Kidney tubule cell (primary cell): ENCODE results near the gene MYO1F.
"Not testable (repeated sequence)": the region's sequence is repeated elsewhere in the genome, so short reads cannot be mapped to it uniquely, and the experiment has no call there.

Source experiments
- DNase-seq: peaks from one replicate; pipeline ENCODE4 v3.0.0-alpha.2; 2018; ENCODE audit warnings: low spot score

MYO1F gene

DNA sequence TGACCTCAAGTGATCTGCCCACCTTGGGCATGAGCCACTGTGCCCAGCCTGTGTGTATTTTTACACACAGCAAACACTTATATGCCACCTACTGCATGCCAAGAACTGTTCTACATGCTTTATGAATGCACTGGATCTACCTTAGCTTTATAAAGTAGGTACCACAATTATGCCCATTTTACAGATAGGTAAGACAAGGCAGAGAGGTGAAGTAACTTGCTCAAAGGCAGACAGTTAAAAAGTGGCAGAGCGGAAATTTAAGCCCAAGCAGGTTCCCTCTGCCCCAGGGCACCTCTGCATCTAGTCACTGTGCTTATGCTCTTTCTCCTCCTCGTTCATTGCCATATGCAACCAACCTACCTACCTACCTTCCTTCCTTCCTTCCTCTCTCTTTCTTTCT lies 22.8 kb upstream of the MYO1F start:
- no peak for DNase-seq

DNA sequence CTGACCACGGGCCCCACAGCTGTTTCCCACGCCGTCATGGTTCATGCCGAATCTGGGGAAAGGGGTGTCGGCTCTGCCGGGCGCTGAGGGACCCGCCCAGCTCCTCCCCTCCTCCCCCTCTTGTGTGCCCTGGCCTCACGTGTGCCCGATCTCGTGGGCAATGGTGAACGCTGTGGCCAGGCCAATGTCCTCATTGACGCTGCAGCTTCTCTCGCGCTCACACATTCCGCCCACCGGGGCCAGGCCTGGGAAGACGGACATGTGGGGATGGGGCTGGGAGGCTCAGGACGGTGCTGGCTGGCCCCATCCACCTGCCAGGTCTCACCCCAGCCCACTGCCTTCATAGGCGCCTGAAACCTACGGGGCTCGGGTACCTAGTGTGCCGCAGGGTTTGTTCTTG lies 18.9 kb upstream of the MYO1F start:
- DNase-seq: no peak

DNA sequence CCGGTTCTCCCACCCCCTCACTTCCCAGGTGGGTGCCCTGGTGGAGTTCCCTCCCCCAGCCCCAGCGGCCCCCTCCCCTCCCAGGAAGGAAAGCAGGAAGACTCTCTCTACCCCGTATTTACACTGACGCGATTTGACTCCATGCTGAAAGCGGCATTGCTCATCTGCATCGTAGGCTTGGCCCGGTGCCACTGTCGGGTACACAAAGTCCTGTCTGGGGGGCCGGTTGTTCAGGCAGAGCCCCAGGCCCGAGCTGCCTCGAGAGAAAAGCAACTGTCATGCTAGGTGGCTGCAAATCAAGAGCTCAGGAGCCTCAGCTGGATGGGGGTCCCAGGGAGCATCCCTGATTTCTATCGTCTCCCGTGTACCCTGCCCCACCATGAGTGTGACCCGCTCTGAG lies 18.4 kb upstream of the MYO1F start:
- no peak for DNase-seq

DNA sequence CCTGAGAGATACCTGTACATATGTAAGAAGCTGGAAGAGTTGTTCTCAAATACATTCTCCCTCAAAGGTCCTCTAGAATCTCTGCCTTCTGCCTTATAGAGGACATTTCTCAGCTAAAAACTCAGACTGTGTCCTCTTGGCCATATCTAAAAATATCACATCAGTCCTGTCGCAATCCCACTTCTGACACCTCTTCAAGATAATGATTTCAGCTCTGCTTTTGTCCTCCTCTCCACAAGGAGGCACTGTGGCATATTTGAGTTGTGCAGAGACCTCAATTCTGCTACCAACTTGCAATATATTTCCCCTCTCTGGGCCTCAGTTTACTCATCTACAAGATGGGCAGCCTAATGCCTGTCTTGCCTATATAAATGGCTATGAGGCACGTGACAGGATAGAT lies 16.7 kb upstream of the MYO1F start:
- DNase-seq: no peak

DNA sequence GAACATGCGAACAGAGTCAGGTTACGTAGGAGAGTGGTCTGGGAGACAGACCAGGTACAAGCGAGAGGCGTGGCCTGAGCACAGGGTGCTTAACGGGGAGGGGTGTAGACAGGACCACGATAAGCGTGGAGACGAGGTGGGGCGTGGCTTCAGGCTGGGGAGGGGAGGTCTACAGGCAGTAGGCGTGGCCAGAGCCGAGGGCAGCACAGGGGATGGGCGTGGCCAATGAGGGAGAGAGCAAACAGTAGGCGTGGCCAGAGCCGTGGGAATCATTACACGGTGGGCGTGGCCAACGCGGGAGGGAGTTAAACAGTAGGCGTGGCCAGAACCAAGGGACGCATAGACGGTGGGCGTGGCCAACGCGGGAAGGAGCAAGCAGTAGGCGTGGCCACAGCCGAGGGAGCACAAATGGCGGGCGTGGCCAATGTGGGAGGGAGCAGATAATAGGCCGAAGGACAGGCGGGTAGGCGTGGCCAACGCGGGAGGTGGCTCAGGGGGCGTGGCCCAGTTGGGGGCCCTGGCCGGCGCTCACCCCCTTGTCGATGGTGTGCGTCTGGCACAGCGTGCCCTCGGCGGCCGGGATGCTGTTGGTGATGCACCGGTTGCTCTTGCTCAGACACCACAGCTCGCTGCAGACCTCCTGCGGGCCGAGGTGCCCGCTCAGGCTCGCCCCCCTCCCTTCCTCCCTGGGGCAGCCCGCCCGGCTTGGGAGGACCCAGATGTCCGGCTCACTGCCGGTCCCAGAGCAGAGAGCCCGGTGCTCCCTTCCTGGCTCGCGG lies 15.2 kb upstream of the MYO1F start:
- DNase-seq: peak; percentile 67

DNA sequence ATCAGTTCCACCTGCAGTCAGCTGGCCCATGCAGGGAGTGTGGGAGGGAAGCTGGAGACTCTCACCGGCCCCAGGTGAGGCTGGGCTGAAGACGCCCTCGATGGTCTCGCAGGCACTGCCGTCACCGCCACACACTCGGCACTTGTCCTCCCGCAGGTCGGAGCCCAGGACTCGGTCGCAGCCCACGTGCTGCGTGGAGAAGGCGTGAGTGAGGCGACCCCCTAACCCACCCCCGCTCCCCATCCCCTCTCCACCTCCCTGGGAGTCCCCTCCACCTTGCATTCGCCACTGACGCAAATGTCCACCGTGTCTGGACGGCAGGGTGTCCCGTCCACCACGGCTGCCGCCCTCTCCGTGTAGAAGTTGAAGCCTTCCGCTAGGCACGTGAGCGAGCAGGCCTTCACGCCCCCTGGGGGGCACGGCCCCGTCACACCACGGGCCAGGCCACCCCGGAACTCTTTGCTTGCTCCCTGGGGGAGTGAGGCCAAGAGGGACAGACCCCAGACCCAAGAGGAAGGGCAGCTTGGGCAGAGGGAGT lies 12.0 kb upstream of the MYO1F start:
- DNase-seq: no peak

DNA sequence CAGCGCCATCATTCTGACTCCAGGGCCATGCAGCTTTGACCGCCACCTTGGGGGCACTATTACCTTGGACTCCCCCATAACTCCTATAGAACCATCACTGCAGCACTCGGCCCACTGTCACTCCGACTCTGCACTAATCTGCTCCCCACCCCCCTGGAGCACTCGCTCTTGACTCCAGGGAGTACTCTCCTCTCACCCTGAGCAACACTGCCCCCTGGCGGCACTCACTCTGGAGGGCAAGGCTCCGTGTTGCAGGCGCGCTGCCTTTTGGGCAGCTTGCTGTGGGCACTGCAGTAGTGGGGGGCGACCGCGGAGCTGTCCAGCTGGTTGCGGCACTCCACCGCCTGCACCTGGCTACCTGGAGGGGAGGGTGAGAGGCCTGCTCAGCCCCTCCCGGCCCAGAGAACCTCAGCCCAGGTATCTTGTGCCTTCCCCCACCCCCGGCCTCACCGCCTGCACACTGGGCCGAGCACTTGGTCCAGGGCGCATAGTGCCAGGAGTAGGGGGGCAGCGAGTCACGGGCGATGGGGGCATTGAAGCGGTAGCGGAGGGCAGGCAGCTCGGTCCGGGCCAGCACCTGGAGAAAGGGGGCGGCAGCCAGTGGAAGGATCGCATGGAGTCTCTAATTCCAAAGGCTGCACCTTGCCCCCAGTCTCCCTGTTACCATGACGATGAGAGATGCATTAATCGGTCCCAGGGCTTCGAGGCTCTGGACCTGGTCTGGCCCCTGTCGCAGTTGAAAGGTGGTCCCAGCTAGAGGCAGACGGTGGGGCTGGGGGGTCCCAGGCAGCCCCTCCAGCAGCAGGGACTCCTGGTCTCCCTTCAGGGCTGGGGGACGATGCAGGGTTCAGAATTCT lies 8.9 kb upstream of the MYO1F start:
- DNase-seq: no peak

DNA sequence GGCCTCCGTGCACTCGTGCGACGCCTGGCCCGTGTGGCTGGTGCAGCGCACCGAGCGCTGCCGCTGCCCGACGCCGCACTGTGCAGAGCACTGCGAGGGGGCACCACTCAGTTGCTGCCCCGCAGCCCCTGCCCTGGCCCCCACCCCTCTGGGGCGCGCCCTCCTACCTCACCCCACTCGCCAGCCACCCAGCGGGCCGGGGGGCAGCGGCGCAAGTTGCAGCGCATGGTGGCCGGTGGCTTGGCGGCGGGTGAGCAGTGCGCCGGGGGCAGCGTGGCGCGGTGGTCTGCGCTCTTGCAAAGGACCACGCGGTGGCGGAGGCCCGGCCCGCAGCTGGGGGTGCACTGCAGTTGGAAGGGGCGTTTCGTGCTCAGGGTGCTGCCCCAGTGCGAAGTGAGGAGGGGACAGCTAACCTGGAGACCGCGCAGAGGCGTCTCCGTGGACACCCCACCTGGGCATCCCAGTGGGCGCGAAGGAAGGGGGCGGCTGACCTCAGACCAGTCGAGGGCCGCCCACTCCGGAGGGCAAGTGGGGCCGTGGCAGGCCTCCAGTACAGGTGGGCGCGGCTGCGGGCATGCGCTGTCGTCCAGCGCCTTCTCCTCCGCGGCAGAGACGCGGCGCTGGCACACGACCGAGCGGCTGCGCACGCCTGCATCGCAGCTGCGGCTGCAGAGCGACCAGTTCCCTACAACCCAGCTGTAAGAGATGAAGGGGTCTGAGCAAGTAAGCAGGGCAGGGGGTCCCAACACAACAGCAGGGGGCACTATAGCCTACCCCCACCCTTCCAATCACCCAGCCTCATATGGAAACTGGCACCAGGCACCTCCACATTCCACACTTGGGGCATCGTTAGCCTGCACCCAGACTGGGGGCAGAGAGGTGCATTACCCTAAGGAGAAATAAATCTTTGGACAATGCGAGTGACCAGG lies 8.0 kb upstream of the MYO1F start:
- no peak for DNase-seq

DNA sequence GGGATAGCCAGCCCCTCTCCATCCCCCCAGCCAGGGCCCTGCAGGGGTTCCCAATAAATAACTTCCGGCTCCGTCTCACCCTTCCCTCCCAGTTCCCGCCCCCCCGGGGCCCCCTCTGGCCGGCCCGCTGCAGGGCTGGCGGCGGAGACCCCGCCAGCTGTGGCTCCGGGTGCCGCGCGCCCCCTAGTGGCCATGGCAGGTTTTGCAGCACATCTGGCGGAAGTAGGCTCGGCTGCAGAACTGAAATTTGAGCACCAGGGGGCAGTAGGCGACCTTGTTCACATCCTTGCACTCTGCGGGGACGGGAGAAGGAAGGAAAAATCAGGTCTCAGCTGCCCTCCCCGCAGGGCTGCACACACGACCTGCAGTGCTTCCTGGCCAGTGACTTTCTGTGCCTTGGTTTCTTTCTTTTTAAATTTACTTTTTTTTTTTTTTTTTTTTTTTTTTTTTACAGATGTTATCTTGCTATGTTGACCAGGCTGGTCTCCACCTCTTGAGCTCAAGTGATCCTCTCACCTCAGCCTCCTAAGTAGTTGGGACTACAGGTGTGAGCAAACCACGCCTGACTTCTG lies 3.6 kb upstream of the MYO1F start:
- DNase-seq: peak; percentile 71

DNA sequence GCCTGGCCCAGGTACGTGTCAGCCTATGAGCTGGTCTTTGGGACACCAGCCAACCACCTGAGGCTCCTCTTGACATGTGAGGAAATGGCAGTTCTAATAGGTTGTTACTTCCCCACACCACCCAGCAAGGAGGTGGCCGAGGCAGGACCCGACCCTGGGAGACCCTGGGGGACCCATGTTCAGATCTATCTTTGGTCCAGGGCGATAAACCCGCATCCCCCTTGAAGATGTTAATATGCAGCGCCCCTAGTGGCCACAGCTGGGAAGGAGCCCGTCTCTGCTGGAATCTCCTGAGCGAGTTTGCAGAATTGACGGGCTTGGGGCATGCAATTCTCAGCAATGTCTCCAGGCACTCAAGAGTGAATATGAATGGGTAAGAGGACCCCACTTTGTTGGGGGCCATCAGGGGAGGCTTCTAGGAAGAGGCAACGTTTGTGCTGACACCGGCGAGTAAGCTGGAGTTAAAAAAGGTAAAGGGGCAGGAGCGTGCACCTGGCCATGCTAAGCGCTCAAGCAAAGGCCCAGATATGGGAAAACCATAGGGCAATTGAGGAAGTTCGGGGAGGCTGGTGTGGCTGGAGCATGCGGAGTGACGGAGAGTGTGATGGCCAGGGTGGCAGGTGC lies 1.5 kb upstream of the MYO1F start:
- peak; percentile 57 for DNase-seq

DNA sequence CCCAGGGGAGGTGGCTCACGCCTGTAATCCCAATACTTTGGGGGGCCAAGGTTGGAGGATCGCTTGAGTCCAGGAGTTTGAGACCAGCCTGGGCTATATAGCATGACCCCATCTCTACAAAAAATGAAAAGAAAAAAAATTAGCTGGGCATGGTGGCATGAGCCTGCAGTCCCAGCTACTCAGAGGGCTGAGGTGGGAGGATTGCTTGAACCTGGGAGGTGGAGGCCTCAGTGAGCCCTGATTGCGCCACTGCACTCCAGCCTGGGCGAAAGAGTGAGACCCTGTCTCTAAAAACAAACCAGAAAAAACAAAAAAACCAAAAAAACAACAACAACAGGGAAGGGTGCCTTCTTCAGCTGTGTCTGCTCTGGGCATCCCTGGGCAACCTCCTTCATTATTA lies 499 bp upstream of the MYO1F start:
- no peak for DNase-seq

DNA sequence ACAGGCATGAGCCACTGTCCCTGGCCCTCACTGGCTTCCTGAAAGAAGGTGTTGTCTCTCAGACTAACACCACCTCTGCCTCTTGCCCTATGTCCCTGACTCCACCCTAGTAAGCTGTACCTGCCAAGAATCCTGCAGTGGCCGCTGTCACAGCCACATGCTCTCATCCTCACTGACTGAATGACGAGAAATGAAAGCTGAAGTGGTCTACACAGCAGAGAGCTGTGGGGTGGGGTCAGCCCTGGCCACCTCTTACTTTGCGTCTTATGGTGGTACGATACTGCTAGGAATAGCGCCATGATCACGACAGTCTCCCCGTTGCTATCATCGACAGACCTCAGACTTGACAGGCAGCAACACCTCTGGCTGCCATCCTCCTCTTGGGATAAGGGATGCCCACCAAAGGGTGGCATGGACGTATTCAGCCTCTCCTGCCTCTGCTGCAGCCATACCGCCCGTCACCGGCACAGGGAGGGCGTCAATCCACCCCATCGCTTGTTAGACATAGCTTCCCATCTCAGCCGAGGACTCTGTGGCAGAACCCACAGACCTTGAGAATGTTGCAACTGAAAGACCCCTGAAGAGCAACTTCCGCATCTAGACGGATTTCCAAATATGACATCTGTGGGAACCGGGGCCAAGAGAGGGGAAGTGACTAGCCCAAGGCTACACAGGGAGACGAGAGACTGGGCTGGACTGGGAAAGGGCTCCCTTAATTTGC lies 809 bp downstream of the MYO1F start:
- no peak for DNase-seq

DNA sequence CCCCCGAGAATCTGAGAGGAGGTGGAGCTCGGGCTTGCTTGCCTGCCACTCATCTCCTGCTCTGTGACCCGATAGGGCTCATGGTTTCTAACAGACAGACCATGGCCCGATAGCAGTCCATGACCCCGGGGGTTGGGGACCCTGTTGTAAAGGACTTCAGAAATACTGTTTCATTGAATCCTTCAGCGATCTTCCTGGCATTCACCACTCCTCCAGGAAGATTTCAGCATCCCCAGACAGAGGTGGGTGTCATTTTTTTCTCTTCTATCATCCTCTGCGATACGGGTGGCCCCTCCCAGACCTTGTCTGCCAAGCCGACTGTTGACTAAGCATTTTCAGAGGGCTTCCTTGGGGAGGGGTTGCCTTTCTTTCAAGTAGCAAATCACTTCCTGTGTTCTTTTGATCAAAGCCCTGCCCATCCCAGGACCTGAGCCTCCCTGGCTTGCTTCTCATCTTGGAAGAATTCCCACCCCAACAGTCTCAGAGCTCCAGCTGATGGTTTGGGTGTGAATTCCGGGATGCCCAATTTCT lies 1.7 kb downstream of the MYO1F start:
- DNase-seq: no peak

DNA sequence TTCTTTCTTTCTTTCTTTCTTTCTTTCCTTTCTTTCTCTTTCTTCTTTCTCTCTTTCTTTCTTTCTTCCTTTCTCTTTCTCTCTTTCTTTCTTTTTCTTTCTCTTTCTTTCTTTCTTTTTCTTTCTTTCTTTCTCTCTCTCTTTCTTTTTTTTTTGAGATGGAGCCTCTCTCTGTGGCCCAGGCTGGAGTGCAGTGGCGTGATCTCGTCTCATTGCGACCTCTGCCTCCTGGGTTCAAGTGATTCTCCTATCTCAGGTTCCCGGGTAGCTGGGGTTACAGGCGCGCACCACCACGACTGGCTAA lies 2.7 kb downstream of the MYO1F start:
- not testable (repeated sequence) for DNase-seq

DNA sequence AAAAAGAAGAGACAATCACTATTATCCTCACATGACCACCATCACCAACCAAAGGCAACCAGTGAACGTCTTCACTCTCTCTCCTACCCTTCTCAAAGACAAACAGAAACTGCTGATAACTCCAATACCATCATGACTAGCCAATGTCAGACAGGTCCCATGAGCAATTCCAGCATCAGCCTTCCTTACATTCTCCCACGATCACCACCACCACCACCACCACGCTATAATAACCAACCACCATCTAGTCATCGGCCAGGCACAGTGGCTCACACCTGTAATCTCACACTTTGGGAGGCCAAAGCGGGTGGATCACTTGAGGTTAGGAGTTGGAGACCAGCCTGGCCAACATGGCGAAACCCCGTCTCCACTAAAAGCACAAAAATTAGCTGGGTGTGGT lies 3.9 kb downstream of the MYO1F start:
- no peak for DNase-seq

DNA sequence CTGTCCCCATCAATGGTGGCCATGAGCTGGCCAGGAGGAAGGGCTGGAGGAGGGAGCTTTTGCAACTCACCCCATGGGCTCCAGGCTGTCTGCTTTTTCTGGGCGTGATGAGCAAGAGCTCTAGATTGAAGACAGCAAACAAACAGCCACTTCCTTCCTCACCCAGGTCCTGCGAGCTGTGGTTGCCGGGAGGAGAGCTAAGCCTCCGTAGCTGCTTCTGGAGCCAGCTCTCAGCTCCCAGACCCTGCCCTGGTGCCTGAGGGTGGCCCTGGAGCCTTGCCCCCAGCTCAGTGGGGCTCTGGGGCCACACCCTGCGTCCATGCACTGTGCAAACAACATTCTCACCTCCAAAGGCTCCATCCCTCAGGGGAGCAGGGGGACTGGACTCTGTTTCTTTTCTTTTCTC lies 6.2 kb downstream of the MYO1F start:
- peak; percentile 19 for DNase-seq

DNA sequence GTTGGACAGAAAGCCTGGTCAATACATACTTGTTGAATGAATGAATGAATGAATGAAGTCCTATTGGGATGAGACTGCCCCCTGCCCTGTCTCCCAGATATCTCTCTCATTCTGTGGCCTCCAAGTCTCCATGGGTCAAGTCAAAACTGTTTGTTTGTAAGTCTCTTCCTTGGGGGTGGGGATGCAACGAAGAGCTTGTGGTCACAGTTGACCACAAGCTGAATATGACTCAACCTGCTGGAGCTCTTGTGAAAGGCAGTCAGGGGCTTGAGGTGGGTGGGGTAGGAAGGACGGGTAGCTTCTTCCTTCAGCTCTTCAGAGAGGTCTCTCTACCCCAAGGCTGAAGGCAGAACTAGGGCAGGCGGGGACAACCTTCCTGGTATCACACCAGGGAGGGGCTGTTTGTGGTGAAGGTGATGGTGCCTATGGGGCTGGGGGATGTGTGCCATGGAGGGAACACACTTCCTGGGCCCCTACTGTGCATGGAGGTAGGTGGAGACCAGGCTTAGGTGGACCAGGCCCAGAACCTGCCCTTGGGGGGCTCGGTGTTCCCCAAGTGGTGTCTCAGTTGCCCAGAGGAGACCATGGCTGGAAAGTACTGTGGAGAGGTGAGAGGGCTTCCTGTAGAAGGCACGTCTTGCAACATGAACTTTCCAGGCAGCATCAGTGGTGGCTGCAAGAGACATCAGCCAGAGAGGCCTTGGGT lies 8.0 kb downstream of the MYO1F start:
- DNase-seq: peak; percentile 80

DNA sequence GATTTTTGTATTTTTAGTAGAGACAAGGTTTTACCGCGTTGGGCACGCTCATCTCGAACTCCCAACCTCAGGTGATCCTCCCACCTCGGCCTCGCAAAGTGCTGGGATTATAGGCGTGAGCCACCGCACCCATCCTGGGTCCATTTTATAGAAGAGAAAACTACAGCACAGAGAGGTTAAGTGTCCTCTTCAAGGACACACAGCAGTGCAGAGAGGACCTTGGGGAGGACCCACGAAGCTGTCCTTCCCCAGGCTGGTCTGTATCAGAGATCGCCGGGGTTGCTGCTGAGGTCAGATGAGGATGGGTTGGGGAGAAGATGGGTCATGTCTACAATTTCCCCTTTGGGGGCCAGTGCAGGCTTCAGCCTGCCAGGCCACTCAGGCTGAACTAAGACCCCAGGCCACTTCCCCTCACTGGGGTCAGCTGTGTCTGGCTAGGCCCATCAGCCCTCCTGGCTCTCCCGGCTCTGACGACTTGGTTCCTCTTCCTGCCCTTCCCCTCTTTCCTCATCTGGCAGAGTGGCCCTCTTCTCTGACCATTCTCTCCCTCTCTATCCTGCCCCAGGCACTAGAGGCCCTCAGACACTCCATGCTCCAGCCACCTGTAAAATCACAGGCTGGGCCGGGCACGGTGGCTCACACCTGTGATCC lies 9.6 kb downstream of the MYO1F start:
- no peak for DNase-seq

DNA sequence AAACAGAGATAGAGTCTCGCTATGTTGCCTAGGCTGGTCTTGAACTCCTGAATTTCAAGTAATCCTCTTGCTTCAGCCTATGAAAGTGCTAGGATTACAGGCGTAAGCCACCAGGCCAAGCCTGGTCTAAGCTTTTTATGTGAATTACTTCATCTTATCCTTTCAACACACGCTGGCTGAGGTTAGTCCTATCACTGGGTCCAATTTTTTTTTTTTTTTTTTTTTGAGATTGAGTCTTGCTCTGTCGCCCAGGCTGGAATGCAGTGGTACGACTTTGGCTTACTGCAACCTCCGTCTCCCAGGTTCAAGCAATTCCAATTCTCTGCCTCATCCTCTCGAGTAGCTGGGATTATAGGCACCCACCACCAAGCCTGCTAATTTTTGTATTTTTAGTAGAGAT lies 10.4 kb downstream of the MYO1F start:
- DNase-seq: no peak
